GM23338 (cell line): ENCODE measurements around the gene TRAK1.

Experiments used
- CREB1 ChIP-seq: fragments of 250-450 bp; sonication (Bioruptor Pico); IDR thresholded peaks from 2 replicates; pipeline ENCODE4 v1.5.0; 2020; ENCODE audit warnings: low read depth, mild to moderate bottlenecking, moderate library complexity
- ETS1 ChIP-seq: IDR thresholded peaks from 2 replicates; pipeline ENCODE4 v1.6.1; 2016; ENCODE audit warnings: antibody characterized with exemption
- EZH2 ChIP-seq: fragments of 200-600 bp; sonication (generic); IDR thresholded peaks from one replicate; pipeline ENCODE4 v1.8.0; 2017; ENCODE audit warnings: antibody characterized with exemption, mild to moderate bottlenecking, low read depth; ENCODE audit not compliant: unreplicated experiment
- EZH2phosphoT487 ChIP-seq: fragments of 200-600 bp; sonication (generic); IDR thresholded peaks from one replicate; pipeline ENCODE4 v1.8.1; 2018; ENCODE audit warnings: antibody characterized with exemption; ENCODE audit not compliant: unreplicated experiment
- JUNB ChIP-seq: IDR thresholded peaks from one replicate; pipeline ENCODE4 v1.6.1; 2016; ENCODE audit warnings: antibody characterized with exemption; ENCODE audit not compliant: unreplicated experiment
- NANOG ChIP-seq: IDR thresholded peaks from 2 replicates; pipeline ENCODE4 v1.6.1; 2016; ENCODE audit warnings: antibody characterized with exemption, borderline replicate concordance
- POLR2AphosphoS5 ChIP-seq: IDR thresholded peaks from 2 replicates; pipeline ENCODE4 v1.6.1; 2016; ENCODE audit warnings: antibody characterized with exemption, low read depth
- STAT1 ChIP-seq: IDR thresholded peaks from one replicate; pipeline ENCODE4 v1.6.1; 2016; ENCODE audit warnings: antibody characterized with exemption; ENCODE audit not compliant: unreplicated experiment
- ZNF114 ChIP-seq: fragments of 250-450 bp; sonication (Bioruptor Pico); IDR thresholded peaks from 2 replicates; pipeline ENCODE4 v1.5.0; 2020; ENCODE audit warnings: mild to moderate bottlenecking, moderate library complexity
- ZNF331 ChIP-seq: fragments of 250-450 bp; sonication (Bioruptor Pico); IDR thresholded peaks from 2 replicates; pipeline ENCODE4 v1.5.0; 2020; ENCODE audit warnings: low read depth, mild to moderate bottlenecking, moderate library complexity
- TF ChIP-seq, protein P1 (sequence below), 2 experiments: fragments of 200-600 bp in 1 of 2; sonication (generic) in 1 of 2; conservative IDR thresholded peaks; 2 replicates each; pipeline versions ENCODE4 v1.5.1 to v1.6.1; 2016 to 2017; ENCODE audit warnings: antibody characterized with exemption in 2 of 2, low read depth in 2 of 2, mild to moderate bottlenecking in 2 of 2, moderate library complexity in 1 of 2
- TF ChIP-seq, protein P2 (sequence below): IDR thresholded peaks from one replicate; pipeline ENCODE4 v1.6.1; 2018; ENCODE audit warnings: antibody characterized with exemption; ENCODE audit not compliant: unreplicated experiment
- TF ChIP-seq, protein P3 (sequence below): fragments of 250-450 bp; sonication (Bioruptor Pico); IDR thresholded peaks from 2 replicates; pipeline ENCODE4 v1.5.0; 2020; ENCODE audit warnings: mild to moderate bottlenecking, moderate library complexity

DNA sequence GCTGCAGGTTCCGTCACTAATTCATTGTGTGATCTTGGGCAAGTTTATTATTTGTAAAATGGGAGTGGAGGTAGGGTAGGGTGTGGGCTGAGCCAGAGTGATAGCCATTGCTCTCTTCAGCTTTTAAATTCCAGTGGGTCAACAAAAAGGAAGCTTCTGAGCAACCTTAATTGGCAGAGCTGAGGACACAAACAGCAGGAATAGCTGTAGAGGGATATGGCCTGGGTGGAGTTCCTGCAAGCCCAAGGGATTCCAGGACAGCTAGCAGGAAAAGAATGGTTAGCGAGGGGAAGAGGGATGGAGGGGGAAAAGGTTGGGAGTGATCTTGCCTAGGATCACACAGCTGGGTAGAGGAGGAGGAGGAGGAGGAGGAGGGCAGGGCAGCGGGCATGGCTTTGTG, 163.4 kb downstream of the TRAK1 start:
- TF ChIP-seq, protein P1, sequence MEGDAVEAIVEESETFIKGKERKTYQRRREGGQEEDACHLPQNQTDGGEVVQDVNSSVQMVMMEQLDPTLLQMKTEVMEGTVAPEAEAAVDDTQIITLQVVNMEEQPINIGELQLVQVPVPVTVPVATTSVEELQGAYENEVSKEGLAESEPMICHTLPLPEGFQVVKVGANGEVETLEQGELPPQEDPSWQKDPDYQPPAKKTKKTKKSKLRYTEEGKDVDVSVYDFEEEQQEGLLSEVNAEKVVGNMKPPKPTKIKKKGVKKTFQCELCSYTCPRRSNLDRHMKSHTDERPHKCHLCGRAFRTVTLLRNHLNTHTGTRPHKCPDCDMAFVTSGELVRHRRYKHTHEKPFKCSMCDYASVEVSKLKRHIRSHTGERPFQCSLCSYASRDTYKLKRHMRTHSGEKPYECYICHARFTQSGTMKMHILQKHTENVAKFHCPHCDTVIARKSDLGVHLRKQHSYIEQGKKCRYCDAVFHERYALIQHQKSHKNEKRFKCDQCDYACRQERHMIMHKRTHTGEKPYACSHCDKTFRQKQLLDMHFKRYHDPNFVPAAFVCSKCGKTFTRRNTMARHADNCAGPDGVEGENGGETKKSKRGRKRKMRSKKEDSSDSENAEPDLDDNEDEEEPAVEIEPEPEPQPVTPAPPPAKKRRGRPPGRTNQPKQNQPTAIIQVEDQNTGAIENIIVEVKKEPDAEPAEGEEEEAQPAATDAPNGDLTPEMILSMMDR (conservative IDR thresholded peaks at IDR 0.05; ENCODE audit: low read depth in 2 of 2) = no peak
- no peak for TF ChIP-seq CREB1 (CRISPR knock-in tag)
- no peak for TF ChIP-seq EZH2
- no peak for TF ChIP-seq NANOG
- TF ChIP-seq, protein P2, sequence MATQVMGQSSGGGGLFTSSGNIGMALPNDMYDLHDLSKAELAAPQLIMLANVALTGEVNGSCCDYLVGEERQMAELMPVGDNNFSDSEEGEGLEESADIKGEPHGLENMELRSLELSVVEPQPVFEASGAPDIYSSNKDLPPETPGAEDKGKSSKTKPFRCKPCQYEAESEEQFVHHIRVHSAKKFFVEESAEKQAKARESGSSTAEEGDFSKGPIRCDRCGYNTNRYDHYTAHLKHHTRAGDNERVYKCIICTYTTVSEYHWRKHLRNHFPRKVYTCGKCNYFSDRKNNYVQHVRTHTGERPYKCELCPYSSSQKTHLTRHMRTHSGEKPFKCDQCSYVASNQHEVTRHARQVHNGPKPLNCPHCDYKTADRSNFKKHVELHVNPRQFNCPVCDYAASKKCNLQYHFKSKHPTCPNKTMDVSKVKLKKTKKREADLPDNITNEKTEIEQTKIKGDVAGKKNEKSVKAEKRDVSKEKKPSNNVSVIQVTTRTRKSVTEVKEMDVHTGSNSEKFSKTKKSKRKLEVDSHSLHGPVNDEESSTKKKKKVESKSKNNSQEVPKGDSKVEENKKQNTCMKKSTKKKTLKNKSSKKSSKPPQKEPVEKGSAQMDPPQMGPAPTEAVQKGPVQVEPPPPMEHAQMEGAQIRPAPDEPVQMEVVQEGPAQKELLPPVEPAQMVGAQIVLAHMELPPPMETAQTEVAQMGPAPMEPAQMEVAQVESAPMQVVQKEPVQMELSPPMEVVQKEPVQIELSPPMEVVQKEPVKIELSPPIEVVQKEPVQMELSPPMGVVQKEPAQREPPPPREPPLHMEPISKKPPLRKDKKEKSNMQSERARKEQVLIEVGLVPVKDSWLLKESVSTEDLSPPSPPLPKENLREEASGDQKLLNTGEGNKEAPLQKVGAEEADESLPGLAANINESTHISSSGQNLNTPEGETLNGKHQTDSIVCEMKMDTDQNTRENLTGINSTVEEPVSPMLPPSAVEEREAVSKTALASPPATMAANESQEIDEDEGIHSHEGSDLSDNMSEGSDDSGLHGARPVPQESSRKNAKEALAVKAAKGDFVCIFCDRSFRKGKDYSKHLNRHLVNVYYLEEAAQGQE = no peak
- TF ChIP-seq JUNB = no peak
- TF ChIP-seq POLR2AphosphoS5 = no peak
- no peak for TF ChIP-seq EZH2phosphoT487
- TF ChIP-seq STAT1 = no peak
- TF ChIP-seq ZNF331 (CRISPR knock-in tag) = no peak
- no peak for TF ChIP-seq ETS1
- no peak for TF ChIP-seq ZNF114 (CRISPR knock-in tag)
- TF ChIP-seq, protein P3, sequence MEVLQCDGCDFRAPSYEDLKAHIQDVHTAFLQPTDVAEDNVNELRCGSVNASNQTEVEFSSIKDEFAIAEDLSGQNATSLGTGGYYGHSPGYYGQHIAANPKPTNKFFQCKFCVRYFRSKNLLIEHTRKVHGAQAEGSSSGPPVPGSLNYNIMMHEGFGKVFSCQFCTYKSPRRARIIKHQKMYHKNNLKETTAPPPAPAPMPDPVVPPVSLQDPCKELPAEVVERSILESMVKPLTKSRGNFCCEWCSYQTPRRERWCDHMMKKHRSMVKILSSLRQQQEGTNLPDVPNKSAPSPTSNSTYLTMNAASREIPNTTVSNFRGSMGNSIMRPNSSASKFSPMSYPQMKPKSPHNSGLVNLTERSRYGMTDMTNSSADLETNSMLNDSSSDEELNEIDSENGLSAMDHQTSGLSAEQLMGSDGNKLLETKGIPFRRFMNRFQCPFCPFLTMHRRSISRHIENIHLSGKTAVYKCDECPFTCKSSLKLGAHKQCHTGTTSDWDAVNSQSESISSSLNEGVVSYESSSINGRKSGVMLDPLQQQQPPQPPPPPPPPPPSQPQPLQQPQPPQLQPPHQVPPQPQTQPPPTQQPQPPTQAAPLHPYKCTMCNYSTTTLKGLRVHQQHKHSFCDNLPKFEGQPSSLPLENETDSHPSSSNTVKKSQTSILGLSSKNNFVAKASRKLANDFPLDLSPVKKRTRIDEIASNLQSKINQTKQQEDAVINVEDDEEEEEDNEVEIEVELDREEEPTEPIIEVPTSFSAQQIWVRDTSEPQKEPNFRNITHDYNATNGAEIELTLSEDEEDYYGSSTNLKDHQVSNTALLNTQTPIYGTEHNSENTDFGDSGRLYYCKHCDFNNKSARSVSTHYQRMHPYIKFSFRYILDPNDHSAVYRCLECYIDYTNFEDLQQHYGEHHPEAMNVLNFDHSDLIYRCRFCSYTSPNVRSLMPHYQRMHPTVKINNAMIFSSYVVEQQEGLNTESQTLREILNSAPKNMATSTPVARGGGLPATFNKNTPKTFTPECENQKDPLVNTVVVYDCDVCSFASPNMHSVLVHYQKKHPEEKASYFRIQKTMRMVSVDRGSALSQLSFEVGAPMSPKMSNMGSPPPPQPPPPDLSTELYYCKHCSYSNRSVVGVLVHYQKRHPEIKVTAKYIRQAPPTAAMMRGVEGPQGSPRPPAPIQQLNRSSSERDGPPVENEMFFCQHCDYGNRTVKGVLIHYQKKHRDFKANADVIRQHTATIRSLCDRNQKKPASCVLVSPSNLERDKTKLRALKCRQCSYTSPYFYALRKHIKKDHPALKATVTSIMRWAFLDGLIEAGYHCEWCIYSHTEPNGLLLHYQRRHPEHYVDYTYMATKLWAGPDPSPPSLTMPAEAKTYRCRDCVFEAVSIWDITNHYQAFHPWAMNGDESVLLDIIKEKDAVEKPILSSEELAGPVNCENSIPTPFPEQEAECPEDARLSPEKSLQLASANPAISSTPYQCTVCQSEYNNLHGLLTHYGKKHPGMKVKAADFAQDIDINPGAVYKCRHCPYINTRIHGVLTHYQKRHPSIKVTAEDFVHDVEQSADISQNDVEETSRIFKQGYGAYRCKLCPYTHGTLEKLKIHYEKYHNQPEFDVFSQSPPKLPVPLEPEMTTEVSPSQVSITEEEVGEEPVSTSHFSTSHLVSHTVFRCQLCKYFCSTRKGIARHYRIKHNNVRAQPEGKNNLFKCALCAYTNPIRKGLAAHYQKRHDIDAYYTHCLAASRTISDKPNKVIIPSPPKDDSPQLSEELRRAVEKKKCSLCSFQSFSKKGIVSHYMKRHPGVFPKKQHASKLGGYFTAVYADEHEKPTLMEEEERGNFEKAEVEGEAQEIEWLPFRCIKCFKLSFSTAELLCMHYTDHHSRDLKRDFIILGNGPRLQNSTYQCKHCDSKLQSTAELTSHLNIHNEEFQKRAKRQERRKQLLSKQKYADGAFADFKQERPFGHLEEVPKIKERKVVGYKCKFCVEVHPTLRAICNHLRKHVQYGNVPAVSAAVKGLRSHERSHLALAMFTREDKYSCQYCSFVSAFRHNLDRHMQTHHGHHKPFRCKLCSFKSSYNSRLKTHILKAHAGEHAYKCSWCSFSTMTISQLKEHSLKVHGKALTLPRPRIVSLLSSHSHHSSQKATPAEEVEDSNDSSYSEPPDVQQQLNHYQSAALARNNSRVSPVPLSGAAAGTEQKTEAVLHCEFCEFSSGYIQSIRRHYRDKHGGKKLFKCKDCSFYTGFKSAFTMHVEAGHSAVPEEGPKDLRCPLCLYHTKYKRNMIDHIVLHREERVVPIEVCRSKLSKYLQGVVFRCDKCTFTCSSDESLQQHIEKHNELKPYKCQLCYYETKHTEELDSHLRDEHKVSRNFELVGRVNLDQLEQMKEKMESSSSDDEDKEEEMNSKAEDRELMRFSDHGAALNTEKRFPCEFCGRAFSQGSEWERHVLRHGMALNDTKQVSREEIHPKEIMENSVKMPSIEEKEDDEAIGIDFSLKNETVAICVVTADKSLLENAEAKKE (CRISPR knock-in tag) = no peak
